NOMO-1 treated with DMSO at 0.1 percent for 48 hours (cell line): ENCODE results near the gene PRPF39.

Experiments
- DNase-seq: peaks from one replicate; lab custom pipeline; 2025; ENCODE audit not compliant: unreplicated experiment; lab: John Stamatoyannopoulos, UW

Gene PRPF39

DNA sequence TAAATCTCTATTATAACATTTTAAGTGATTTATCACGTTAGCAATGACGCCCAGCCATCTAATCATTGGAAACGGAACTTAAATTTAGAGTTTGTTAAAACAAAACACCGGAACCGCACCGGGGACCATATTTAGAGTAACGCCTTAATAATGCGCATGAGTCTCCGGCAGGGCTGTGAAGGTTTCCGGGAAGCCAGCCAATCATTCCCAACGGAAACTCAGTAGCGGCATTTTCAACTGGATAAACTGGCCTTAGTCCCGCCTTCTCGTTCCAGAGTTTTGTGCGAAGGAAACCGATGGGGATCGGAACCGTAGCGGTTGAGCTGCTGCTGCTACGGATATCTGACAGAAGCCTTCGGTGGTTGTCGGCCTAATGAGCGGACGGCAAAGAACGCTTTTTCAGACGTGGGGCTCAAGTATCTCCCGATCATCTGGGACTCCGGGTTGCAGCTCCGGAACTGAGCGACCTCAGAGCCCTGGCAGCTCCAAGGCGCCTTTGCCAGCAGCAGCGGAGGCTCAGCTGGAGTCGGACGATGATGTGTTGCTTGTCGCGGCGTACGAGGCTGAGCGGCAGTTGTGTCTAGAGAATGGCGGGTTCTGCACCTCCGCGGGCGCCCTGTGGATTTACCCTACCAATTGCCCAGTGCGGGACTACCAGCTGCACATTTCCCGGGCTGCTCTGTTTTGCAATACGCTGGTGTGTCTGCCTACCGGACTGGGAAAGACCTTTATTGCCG, 51.9 kb downstream of the PRPF39 start, which contains the start of gene FANCM:
TSS of gene FANCM (plus strand) at position 272 of the 737 bp plus-strand sequence. CDS start at position 374, 102 bp downstream.
- DNase-seq: peak; percentile 94

GRCh38 chr14:45136399-45136798, 52.5 kb downstream of the PRPF39 start:
- no peak for DNase-seq

DNA sequence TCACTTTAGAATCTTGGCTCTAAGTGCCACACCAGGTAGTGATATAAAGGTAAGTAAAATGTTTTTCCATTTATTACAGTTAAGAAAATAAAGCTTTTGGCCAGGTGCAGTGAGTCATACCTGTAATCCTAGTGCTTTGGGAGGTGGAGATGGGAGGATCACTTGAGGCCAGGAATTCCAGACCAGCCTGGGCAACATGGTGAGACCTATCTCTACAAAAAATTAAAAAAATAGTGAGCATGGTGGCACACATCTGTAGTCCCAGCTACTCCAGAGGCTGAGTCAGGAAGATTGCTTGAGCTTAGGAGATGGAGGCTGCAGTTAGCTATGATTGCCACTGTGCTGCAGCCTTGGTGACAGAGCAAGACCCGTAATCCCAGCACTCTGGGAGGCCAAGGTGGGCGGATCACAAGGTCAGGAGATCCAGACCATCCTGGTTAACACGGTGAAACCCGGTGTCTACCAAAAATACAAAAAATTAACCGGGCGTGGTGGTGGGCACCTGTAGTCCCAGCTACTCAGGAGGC, 56.8 kb downstream of the PRPF39 start:
- no peak for DNase-seq

GRCh38 chr14:45142083-45142482, 58.2 kb downstream of the PRPF39 start:
- peak; percentile 24 for DNase-seq

- DNase-seq: no peak
Measured at GRCh38 chr14:45144658-45145057, 60.7 kb downstream of the PRPF39 start.

DNA sequence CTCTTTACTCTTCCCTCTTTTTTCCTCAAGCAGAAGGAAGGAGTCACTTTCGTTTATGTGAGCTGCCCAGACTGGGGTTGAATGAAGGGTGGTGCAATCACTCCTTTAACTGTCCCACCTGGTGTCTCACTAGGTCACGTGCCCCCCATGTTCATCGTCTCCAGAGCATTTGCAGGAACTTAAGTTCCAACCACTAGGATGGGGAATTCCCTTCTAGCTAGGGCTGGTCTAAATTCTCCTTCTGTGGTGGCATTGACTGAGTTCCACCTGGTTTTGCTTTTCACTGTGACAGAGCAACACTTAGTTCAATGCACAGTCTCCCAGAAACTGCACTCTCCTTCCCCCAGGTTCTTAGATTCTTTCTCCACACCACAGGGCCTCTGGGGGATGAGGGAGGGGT, 61.3 kb downstream of the PRPF39 start:
- no peak for DNase-seq

GRCh38 chr14:45149602-45150001, 65.7 kb downstream of the PRPF39 start:
- DNase-seq: no peak

DNA sequence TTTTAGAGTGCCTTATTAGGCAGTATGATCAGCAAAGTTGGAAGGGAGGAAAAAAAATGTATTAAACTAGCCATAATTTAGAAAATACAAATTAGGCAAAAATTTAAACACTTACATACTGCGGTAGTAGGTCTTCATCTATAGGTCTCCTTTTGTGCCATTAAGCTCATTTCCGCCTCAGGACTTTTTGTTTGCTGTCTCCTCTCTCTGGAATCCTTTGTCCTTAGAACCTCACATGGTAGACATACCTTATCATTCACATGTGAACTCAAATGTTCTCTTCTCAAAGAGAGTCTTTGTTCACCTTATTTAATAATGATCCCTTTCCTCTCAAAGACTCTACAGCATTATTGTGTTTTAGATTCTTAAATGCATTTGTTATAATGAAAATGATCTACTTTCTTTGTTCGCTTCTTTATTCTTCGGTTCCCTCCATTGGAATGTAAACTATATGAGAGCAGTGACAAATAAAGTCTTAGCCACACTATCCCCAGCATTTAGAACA, 66.5 kb downstream of the PRPF39 start:
- DNase-seq: no peak

DNA sequence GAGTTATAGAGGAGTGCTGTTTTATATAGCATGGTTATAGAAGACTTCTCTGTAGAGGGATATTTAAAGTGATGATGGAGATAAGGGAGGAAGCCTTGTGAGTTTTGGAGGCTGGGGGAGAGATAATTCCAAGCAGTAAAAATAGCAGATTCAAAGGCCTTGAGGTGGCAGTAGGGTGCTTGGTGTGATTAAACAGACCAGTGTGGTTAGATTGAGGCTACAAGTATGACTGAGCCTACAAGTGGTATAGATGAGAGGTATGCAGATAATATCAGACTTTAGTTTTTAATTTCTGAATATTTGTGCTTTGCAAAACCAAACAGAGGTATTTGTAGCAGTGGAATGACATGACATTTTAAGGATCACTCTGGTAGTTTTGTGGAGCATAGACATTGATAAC, 72.2 kb downstream of the PRPF39 start:
- DNase-seq: no peak
